ENCODE measurements around the gene DNTTIP2. TPM values are rescaled to one million over a fixed set of nuclear protein-coding genes. Genes with fewer than 3 reads are reported as not detected.

The DNTTIP2 gene
- total and polyA plus RNA-seq, 12 donors, result 12.9 to 109 (median 40.2) TPM

DNA sequence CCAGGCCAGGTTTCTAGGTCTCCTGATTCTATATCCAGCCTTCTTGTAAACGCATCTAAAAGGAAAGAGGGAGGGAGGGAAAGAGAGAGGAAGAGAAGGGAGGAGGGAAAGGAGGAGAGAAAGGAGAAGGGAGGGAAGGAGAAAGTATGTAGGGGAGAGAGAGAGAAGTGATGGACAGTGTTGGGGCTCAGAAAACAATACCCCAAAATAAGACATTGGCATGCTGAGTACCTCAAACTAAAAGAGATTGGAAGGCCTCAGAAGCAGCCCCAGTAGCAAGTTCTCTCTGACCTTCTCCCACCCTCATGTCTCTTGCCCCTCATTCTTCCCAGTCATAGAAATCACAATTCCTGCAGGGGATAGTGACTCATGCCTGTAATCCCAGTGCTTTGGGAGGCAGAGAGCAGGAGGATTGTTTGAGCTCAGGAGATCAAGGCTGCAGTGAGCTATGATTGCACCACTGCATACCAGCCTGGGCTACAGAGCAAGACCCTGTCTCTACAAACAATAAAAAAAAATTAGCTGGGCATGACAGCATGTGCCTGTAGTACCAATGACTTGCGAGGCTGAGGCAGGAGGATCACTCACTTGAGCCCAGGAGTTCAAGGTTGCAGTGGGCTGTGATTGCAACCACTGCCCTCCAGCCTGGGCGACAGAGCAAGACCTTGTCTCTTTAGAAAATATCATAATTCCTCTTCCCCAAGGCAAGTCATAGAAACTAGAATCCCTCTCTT is 51.2 kb downstream of the DNTTIP2 start:
- intact Hi-C loops (cut with DNase I), result no loop called here
- Histone ChIP-seq H3K27me3 (no peaks in the 10 kb centered on the region), H3K9me3 (replicated peaks in 1 of 3) (no peaks in the 10 kb centered on the region), H3K4me1 (replicated peaks in 1 of 2) (no peaks in the 10 kb centered on the region), H3K4me3 (no peak overlapping the region), H3K27ac (no peak overlapping the region), H3K36me3 (replicated peaks in 1 of 2) (no peaks in the 10 kb centered on the region)
- DNase-seq, result no peak
- WGBS, 4 donors, result 66 to 93% (median 68%) methylated on average over 3 of the region's 3 CpGs
- TF ChIP-seq POLR2A (IDR thresholded peaks at IDR 0.05), result no peak
- TF ChIP-seq, protein P1, sequence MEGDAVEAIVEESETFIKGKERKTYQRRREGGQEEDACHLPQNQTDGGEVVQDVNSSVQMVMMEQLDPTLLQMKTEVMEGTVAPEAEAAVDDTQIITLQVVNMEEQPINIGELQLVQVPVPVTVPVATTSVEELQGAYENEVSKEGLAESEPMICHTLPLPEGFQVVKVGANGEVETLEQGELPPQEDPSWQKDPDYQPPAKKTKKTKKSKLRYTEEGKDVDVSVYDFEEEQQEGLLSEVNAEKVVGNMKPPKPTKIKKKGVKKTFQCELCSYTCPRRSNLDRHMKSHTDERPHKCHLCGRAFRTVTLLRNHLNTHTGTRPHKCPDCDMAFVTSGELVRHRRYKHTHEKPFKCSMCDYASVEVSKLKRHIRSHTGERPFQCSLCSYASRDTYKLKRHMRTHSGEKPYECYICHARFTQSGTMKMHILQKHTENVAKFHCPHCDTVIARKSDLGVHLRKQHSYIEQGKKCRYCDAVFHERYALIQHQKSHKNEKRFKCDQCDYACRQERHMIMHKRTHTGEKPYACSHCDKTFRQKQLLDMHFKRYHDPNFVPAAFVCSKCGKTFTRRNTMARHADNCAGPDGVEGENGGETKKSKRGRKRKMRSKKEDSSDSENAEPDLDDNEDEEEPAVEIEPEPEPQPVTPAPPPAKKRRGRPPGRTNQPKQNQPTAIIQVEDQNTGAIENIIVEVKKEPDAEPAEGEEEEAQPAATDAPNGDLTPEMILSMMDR (IDR thresholded peaks at IDR 0.05), result no peak

DNA sequence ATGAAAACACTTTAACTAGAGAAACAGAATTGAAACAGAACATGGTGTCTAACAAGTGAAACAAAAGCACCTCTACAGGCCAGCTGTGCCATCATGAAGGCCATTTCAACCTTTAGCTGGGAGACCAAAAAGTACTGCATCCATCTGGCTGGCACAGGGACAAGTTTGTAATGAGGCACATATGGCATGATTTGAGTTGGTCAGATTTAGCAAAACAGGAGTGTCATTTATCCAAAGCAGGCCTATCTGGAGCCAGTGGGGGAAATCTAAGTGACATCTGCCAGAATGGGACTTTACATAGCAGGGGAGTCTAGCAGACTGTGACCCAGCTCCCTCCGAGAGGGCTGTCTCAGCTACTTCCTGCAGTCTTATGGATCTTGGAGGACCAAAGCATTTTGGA is 51.9 kb downstream of the DNTTIP2 start:
- no peak for TF ChIP-seq POLR2A (IDR thresholded peaks at IDR 0.05)
- TF ChIP-seq, protein P1 (IDR thresholded peaks at IDR 0.05), result no peak
- H3K4me3 ChIP-seq, result no peak overlapping the region
- H3K4me1 ChIP-seq (replicated peaks in 1 of 2), result no peaks in the 10 kb centered on the region
- DNase-seq, result no peak
- intact Hi-C loops (cut with DNase I), result no loop called here
- 67 to 96% (median 95%) methylated on average over 1 of the region's 1 CpG; no CpG with 5 or more reads in 1 of the 4 donors for WGBS, 4 donors
- no peak overlapping the region for H3K27ac ChIP-seq
- no peaks in the 10 kb centered on the region for H3K36me3 ChIP-seq (replicated peaks in 1 of 2)
- H3K27me3 ChIP-seq, result no peaks in the 10 kb centered on the region
- no peaks in the 10 kb centered on the region for H3K9me3 ChIP-seq (replicated peaks in 1 of 3)

DNA sequence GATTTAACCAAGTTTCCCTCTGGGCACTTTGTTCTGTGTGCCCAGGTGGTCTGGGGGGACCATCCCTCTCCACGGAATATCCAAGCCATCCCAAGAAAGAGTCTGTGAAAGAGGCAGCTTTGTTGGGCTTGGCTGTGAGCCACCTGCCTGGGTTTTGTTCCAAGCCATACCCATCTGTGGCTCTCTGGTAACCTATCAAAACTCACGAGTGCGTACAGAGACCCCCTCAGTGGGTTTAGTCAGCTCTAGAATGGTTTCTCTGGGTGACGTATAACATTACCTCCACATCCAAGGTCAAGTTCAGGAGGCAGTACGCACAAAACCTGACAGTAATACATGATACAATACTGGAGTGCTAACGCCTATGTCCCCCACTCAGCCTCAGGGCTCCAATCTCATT is 54.2 kb downstream of the DNTTIP2 start:
- H3K27me3 ChIP-seq, result no peaks in the 10 kb centered on the region
- no peaks in the 10 kb centered on the region for H3K4me1 ChIP-seq (replicated peaks in 1 of 2)
- no peaks in the 10 kb centered on the region for H3K9me3 ChIP-seq (replicated peaks in 1 of 3)
- no peak overlapping the region for H3K4me3 ChIP-seq
- no peaks in the 10 kb centered on the region for H3K36me3 ChIP-seq (replicated peaks in 1 of 2)
- intact Hi-C loops (cut with DNase I), result no loop called here
- H3K27ac ChIP-seq, result no peak overlapping the region
- TF ChIP-seq, protein P1 (IDR thresholded peaks at IDR 0.05), result no peak
- no peak for TF ChIP-seq POLR2A (IDR thresholded peaks at IDR 0.05)
- 60 to 90% (median 86%) methylated on average over 1 to 6 of the region's 6 CpGs; no CpG with 5 or more reads in 1 of the 4 donors for WGBS, 4 donors
- DNase-seq, result no peak

DNA sequence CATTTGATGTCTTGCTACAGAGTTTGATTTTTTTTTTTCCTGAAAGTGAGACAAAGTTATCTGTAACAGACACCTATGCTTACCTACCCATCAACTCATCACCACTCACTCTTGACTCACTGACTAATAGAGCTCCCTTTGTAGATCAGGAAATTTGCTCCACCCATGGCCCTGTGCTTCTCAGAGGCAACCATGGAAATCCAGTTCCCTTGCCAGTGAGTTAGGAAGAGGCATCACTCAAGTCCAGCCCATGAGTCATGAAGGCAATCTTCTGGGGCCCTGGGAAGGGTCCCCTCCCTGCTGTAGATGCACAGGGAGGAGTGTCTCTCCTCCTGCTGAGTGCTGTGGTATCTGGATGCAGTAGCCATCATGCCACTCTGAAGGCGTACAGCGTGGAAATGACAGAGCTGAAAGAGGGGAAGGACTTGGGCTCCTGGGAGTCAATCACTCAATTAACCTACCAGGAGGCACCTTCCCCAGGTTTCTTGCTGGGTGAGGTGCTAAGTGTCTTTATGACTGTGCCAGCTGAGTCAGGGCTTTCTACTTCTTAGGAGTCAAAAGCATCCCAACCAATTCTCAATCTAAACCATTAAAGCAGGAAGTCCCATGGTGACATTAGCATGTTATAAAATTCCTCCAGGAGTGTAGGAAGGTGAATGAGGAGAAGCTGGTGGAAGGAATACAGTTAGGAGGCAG is 56.1 kb downstream of the DNTTIP2 start:
- DNase-seq, result no peak
- no peak for TF ChIP-seq POLR2A (IDR thresholded peaks at IDR 0.05)
- TF ChIP-seq, protein P1 (IDR thresholded peaks at IDR 0.05), result no peak
- Histone ChIP-seq H3K4me3 (no peak overlapping the region), H3K9me3 (replicated peaks in 1 of 3) (no peaks in the 10 kb centered on the region), H3K27me3 (no peaks in the 10 kb centered on the region), H3K27ac (no peak overlapping the region), H3K36me3 (replicated peaks in 1 of 2) (no peaks in the 10 kb centered on the region), H3K4me1 (replicated peaks in 1 of 2) (peaks cover 2 to 7% of the 10 kb centered on the region in 2 donors)
- 89 to 100% (median 100%) methylated on average over 1 to 2 of the region's 2 CpGs; no CpG with 5 or more reads in 1 of the 4 donors for WGBS, 4 donors
- intact Hi-C loops (cut with DNase I), result no loop called here

All from adrenal gland (tissue), 12 donors.